H9 (cell line): ENCODE results near the gene FAM184A. TPM values are rescaled to one million over a fixed set of nuclear protein-coding genes. Genes with fewer than 3 reads are reported as not detected.

Experiments used
- DNase-seq: peaks from one replicate; pipeline ENCODE4 v3.0.0-alpha.2; 2017
- H2AFZ ChIP-seq: one replicate; pipeline ENCODE4 v1.6.1; 2013; ENCODE audit warnings: mild to moderate bottlenecking, low read length, control low read depth, moderate library complexity
- H2AK5ac ChIP-seq: 2 replicates; pipeline ENCODE4 v1.6.1; 2013; ENCODE audit warnings: low read length, control low read depth, mixed read lengths; ENCODE audit not compliant: insufficient read length
- H2BK120ac ChIP-seq: one replicate; pipeline ENCODE4 v1.6.1; 2013; ENCODE audit warnings: low read depth, mild to moderate bottlenecking, low read length, control low read depth, inconsistent platforms; ENCODE audit not compliant: poor library complexity, severe bottlenecking
- H2BK12ac ChIP-seq: 2 replicates; pipeline ENCODE4 v1.6.1; 2013; ENCODE audit warnings: low read length, control low read depth, mixed read lengths, low read depth; ENCODE audit not compliant: insufficient read length
- H2BK15ac ChIP-seq: 2 replicates; pipeline ENCODE4 v1.6.1; 2013; ENCODE audit warnings: low read depth, low read length, control low read depth
- H2BK20ac ChIP-seq: one replicate; pipeline ENCODE4 v1.6.1; 2013; ENCODE audit warnings: low read depth, mild to moderate bottlenecking, low read length, control low read depth, inconsistent platforms; ENCODE audit not compliant: poor library complexity, severe bottlenecking
- H2BK5ac ChIP-seq: 2 replicates; pipeline ENCODE4 v1.6.1; 2013; ENCODE audit warnings: low read length, control low read depth, mixed read lengths; ENCODE audit not compliant: insufficient read length
- H3K14ac ChIP-seq: 2 replicates; pipeline ENCODE4 v1.6.1; 2013; ENCODE audit warnings: low read length, control low read depth; ENCODE audit not compliant: insufficient read depth
- H3K18ac ChIP-seq: 2 replicates; pipeline ENCODE4 v1.6.1; 2013; ENCODE audit warnings: low read depth, mild to moderate bottlenecking, mixed read lengths, low read length, control low read depth; ENCODE audit not compliant: insufficient read length
- H3K23ac ChIP-seq: 2 replicates; pipeline ENCODE4 v1.6.1; 2013; ENCODE audit warnings: low read length, control low read depth, mixed read lengths, low read depth; ENCODE audit not compliant: insufficient read length
- H3K23me2 ChIP-seq: 2 replicates; pipeline ENCODE4 v1.6.1; 2013; ENCODE audit warnings: low read depth, mild to moderate bottlenecking, mixed read lengths, low read length, control low read depth; ENCODE audit not compliant: insufficient read length, poor library complexity, severe bottlenecking
- H3K27ac ChIP-seq: 2 replicates; pipeline ENCODE4 v1.5.1; 2013; ENCODE audit warnings: low read length, control low read depth, mixed read lengths, low read depth; ENCODE audit not compliant: insufficient read length
- H3K27me3 ChIP-seq: 2 replicates; pipeline ENCODE4 v1.6.1; 2013; ENCODE audit warnings: low read length, control low read depth, inconsistent platforms; ENCODE audit not compliant: insufficient read depth
- H3K4ac ChIP-seq: 2 replicates; pipeline ENCODE4 v1.6.1; 2013; ENCODE audit warnings: low read depth, mild to moderate bottlenecking, control low read depth, inconsistent platforms, low read length, moderate library complexity
- H3K4me1 ChIP-seq: 2 replicates; pipeline ENCODE4 v1.6.1; 2013; ENCODE audit warnings: low read length, control low read depth, inconsistent platforms; ENCODE audit not compliant: insufficient read depth
- H3K4me2 ChIP-seq: 2 replicates; pipeline ENCODE4 v1.6.1; 2013; ENCODE audit warnings: low read length, control low read depth, mixed read lengths; ENCODE audit not compliant: insufficient read length, insufficient read depth
- H3K56ac ChIP-seq: 2 replicates; pipeline ENCODE4 v1.6.1; 2013; ENCODE audit warnings: low read depth, mild to moderate bottlenecking, mixed read lengths, low read length, control low read depth; ENCODE audit not compliant: insufficient read length
- H3K79me1 ChIP-seq: 2 replicates; pipeline ENCODE4 v1.6.1; 2013; ENCODE audit warnings: low read depth, mild to moderate bottlenecking, moderate library complexity, low read length, control low read depth, inconsistent platforms; ENCODE audit not compliant: insufficient read depth, poor library complexity, severe bottlenecking
- H3K79me2 ChIP-seq: 2 replicates; pipeline ENCODE4 v1.6.1; 2013; ENCODE audit warnings: low read length, control low read depth, inconsistent platforms; ENCODE audit not compliant: insufficient read depth
- H3K9ac ChIP-seq: 2 replicates; pipeline ENCODE4 v1.6.1; 2013; ENCODE audit warnings: low read length, control low read depth, mixed read lengths; ENCODE audit not compliant: insufficient read length; ENCODE audit errors: extremely low read depth
- H3K9me3 ChIP-seq: one replicate; pipeline ENCODE4 v1.6.1; 2013; ENCODE audit warnings: low read depth, low read length, inconsistent platforms; ENCODE audit not compliant: control insufficient read depth
- H3T11ph ChIP-seq: one replicate; pipeline ENCODE4 v1.6.1; 2013; ENCODE audit warnings: mild to moderate bottlenecking, low read length, control low read depth, inconsistent platforms
- H4K20me1 ChIP-seq: one replicate; pipeline ENCODE4 v1.6.1; 2013; ENCODE audit not compliant: control insufficient read depth, insufficient read length, insufficient read depth
- H4K5ac ChIP-seq: 2 replicates; pipeline ENCODE4 v1.6.1; 2013; ENCODE audit warnings: low read depth, mild to moderate bottlenecking, mixed read lengths, low read length, control low read depth; ENCODE audit not compliant: insufficient read length
- H4K8ac ChIP-seq: replicated peaks from 2 replicates; pipeline ENCODE4 v1.6.1; 2013; ENCODE audit warnings: low read length, control low read depth, mixed read lengths, low read depth; ENCODE audit not compliant: insufficient read length
- H4K91ac ChIP-seq: 2 replicates; pipeline ENCODE4 v1.6.1; 2013; ENCODE audit warnings: low read depth, mild to moderate bottlenecking, moderate library complexity, mixed read lengths, low read length, control low read depth; ENCODE audit not compliant: insufficient read length
- H3K27ac Mint-ChIP-seq, 3 experiments: 2 replicates in 2 of 3; 3 replicates in 1 of 3; pipeline ENCODE4 v1.8.0; 2020 to 2021; ENCODE audit warnings: mixed read lengths in 3 of 3, mild to moderate bottlenecking in 1 of 3, moderate library complexity in 1 of 3
- H3K27me3 Mint-ChIP-seq: 2 replicates; pipeline ENCODE4 v1.8.0; 2021; ENCODE audit warnings: low read depth, mild to moderate bottlenecking, moderate library complexity, mixed read lengths
- H3K36me3 Mint-ChIP-seq, 3 experiments: 2 replicates in 2 of 3; 3 replicates in 1 of 3; pipeline ENCODE4 v1.8.0; 2020 to 2021; ENCODE audit warnings: low read depth in 3 of 3, mixed read lengths in 3 of 3; ENCODE audit not compliant: insufficient read depth in 1 of 3
- H3K4me1 Mint-ChIP-seq, 2 experiments: 2 replicates each; pipeline ENCODE4 v1.8.0; 2020; ENCODE audit warnings: mixed read lengths in 2 of 2
- H3K4me3 Mint-ChIP-seq, 2 experiments: 2 replicates in 1 of 2; 3 replicates in 1 of 2; pipeline ENCODE4 v1.8.0; 2020 to 2021; ENCODE audit warnings: mild to moderate bottlenecking in 2 of 2, mixed read lengths in 2 of 2, moderate library complexity in 1 of 2
- H3K9me3 Mint-ChIP-seq, 2 experiments: 2 replicates in 1 of 2; 3 replicates in 1 of 2; pipeline ENCODE4 v1.8.0; 2020; ENCODE audit warnings: mild to moderate bottlenecking in 2 of 2, mixed read lengths in 2 of 2, moderate library complexity in 1 of 2
- CTCF ChIP-seq: fragments of 200-600 bp; sonication (generic); conservative IDR thresholded peaks from 3 replicates; pipeline ENCODE4 v1.8.0; 2021; ENCODE audit warnings: antibody characterized with exemption, mild to moderate bottlenecking
- WGBS: extraction: QIAGEN DNeasy Blood & Tissue Kit; methylation state at CpG from one replicate; pipeline ENCODE4 v1.1.7; 2013; ENCODE audit warnings: missing lambda C conversion rate, low lambda C conversion rate, mixed read lengths; ENCODE audit not compliant: insufficient read length; ENCODE audit errors: extremely low coverage; 5-methylcytosine and 5-hydroxymethylcytosine counted together
- total RNA-seq: library from RNA; stranded (reverse); gene quantifications from 2 replicates; pipeline ENCODE4 v1.2.1, GENCODE V29; 2021

The FAM184A gene
- total RNA-seq, 1 experiment from 2014 or later = 11.4 TPM

- no peak for TF ChIP-seq CTCF
- no peak overlapping the region for H3K4me3 Mint-ChIP-seq
Measured at GRCh38 chr6:119112812-119113530, 34.5 kb upstream of the FAM184A start.

More at GRCh38 chr6:119112812-119113530, 34.5 kb upstream of the FAM184A start:
- no peak overlapping the region for H2BK20ac ChIP-seq
- H3K79me1 ChIP-seq = no peaks in the 10 kb centered on the region
- Mint-ChIP-seq H3K27me3 (peaks cover 8% of the 10 kb centered on the region), H3K27ac (peak overlapping the region in 1 of 3 experiments; percentile 7; a peak in 1 of 7 replicates), H3K4me1 (peaks cover 12 to 13% of the 10 kb centered on the region in 2 experiments), H3K9me3 (no peaks in the 10 kb centered on the region), H3K36me3 (no peaks in the 10 kb centered on the region)
- H2AFZ ChIP-seq = no peak overlapping the region
- no peak overlapping the region for H2BK5ac ChIP-seq
- no peak overlapping the region for H3K4me2 ChIP-seq
- H3K23ac ChIP-seq = no peak overlapping the region
- H3K4me1 ChIP-seq = no peaks in the 10 kb centered on the region
- no peak overlapping the region for H2BK12ac ChIP-seq
- H3T11ph ChIP-seq = no peak overlapping the region
- H3K14ac ChIP-seq = no peak overlapping the region
- no CpG with 5 or more reads among the region's 4 CpGs for whole genome bisulfite sequencing
- H2AK5ac ChIP-seq = no peak overlapping the region
- no peaks in the 10 kb centered on the region; the same call in 1 of the 2 replicates for H3K27me3 ChIP-seq
- H3K27ac ChIP-seq = no peak overlapping the region
- H4K91ac ChIP-seq = no peak overlapping the region
- H3K9me3 ChIP-seq = no peaks in the 10 kb centered on the region
- no peak overlapping the region for H3K18ac ChIP-seq
- H4K8ac ChIP-seq = no peak overlapping the region
- H3K4ac ChIP-seq = no peak overlapping the region
- DNase-seq = peak; percentile 39
- no peak overlapping the region for H3K56ac ChIP-seq
- no peaks in the 10 kb centered on the region for H4K20me1 ChIP-seq
- H3K79me2 ChIP-seq = no peaks in the 10 kb centered on the region
- H2BK15ac ChIP-seq = no peak overlapping the region
- no peaks in the 10 kb centered on the region for H3K23me2 ChIP-seq
- no peak overlapping the region for H4K5ac ChIP-seq
- no peak overlapping the region for H2BK120ac ChIP-seq
- no peak overlapping the region for H3K9ac ChIP-seq
